ENCODE data around the gene NUP93. TPM values are rescaled to one million over a fixed set of nuclear protein-coding genes. Genes with fewer than 3 reads are reported as not detected.
"Not testable (repeated sequence)": the region's sequence is repeated elsewhere in the genome, so short reads cannot be mapped to it uniquely, and the experiment has no call there.

NUP93 gene
- total RNA-seq, 1 experiment from 2014 or later = 144 TPM

GRCh38 chr16:56884929-56885328 lies 155.0 kb downstream of the NUP93 start:
- H3K9ac ChIP-seq (ENCODE audit: low read length); DNase-seq (ENCODE audit: low read depth, low spot score); intact Hi-C loops (cut with micrococcal nuclease); H3K9me2 ChIP-seq (ENCODE audit: insufficient read depth); CTCF ChIA-PET; H3K79me2 ChIP-seq (ENCODE audit: insufficient read depth, low read length); H3K4me3 ChIP-seq (replicated peaks in 1 of 2; ENCODE audit: low read depth in 1 of 2, low read length in 2 of 2); H3K4me1 ChIP-seq (ENCODE audit: control insufficient read depth in 1 of 2, insufficient read depth in 2 of 2, low read length in 2 of 2); H4K20me1 ChIP-seq (ENCODE audit: insufficient read depth); H2AFZ ChIP-seq (ENCODE audit: low read depth, low read length, poor library complexity, severe bottlenecking); H3K27me3 ChIP-seq (ENCODE audit: insufficient read depth, low read length); ATAC-seq; H3K36me3 ChIP-seq (ENCODE audit: control insufficient read depth in 1 of 2, insufficient read depth in 2 of 2, low read length in 2 of 2); H3K27ac ChIP-seq (ENCODE audit: low read depth, low read length); H3K9me3 ChIP-seq (ENCODE audit: control insufficient read depth in 1 of 2, insufficient read depth in 1 of 2, low read depth in 1 of 2, low read length in 2 of 2); POLR2A ChIA-PET; RAD21 ChIA-PET (ENCODE audit: low non-redundant PET in 1 of 2, low total read pairs in 2 of 2, uncharacterized antibody in 2 of 2, unreplicated experiment in 2 of 2); BruUV-seq (replicated peaks); H3K4me2 ChIP-seq (ENCODE audit: low read length): not testable (repeated sequence)

- no peaks in the 10 kb centered on the region for H3K9me2 ChIP-seq (ENCODE audit: insufficient read depth)
- DNase-seq (ENCODE audit: low read depth, low spot score) (no peak), ATAC-seq (no peak)
- no peak overlapping the region for H2AFZ ChIP-seq (ENCODE audit: low read depth, low read length, poor library complexity, severe bottlenecking)
- H4K20me1 ChIP-seq (ENCODE audit: insufficient read depth) = no peaks in the 10 kb centered on the region
- intact Hi-C loops (cut with micrococcal nuclease) = no loop called here
- no peaks in the 10 kb centered on the region for H3K4me1 ChIP-seq (ENCODE audit: control insufficient read depth in 1 of 2, insufficient read depth in 2 of 2, low read length in 2 of 2)
- H3K79me2 ChIP-seq (ENCODE audit: insufficient read depth, low read length) = no peaks in the 10 kb centered on the region
- POLR2A ChIA-PET = no interaction called here
- H3K36me3 ChIP-seq (ENCODE audit: control insufficient read depth in 1 of 2, insufficient read depth in 2 of 2, low read length in 2 of 2) = no peaks in the 10 kb centered on the region
- CTCF ChIA-PET = no interaction called here
- no peak overlapping the region for H3K4me3 ChIP-seq (replicated peaks in 1 of 2; ENCODE audit: low read depth in 1 of 2, low read length in 2 of 2)
- H3K9ac ChIP-seq (ENCODE audit: low read length) = no peak overlapping the region
- H3K27ac ChIP-seq (ENCODE audit: low read depth, low read length) = no peak overlapping the region
- H3K9me3 ChIP-seq (ENCODE audit: control insufficient read depth in 1 of 2, insufficient read depth in 1 of 2, low read depth in 1 of 2, low read length in 2 of 2) = no peaks in the 10 kb centered on the region
- RAD21 ChIA-PET (ENCODE audit: low non-redundant PET in 1 of 2, low total read pairs in 2 of 2, uncharacterized antibody in 2 of 2, unreplicated experiment in 2 of 2) = no interaction called here
- H3K27me3 ChIP-seq (ENCODE audit: insufficient read depth, low read length) = no peaks in the 10 kb centered on the region
- no peak overlapping the region for H3K4me2 ChIP-seq (ENCODE audit: low read length)
- BruUV-seq (replicated peaks) = no TSS peak
- TF ChIP-seq YY1 (IDR thresholded peaks at IDR 0.05; ENCODE audit: extremely low read depth, insufficient replicate concordance, low read depth, low read length) = no peak
- no peak for TF ChIP-seq CEBPB (IDR thresholded peaks at IDR 0.05; ENCODE audit: low read depth)
- TF ChIP-seq, protein P1, sequence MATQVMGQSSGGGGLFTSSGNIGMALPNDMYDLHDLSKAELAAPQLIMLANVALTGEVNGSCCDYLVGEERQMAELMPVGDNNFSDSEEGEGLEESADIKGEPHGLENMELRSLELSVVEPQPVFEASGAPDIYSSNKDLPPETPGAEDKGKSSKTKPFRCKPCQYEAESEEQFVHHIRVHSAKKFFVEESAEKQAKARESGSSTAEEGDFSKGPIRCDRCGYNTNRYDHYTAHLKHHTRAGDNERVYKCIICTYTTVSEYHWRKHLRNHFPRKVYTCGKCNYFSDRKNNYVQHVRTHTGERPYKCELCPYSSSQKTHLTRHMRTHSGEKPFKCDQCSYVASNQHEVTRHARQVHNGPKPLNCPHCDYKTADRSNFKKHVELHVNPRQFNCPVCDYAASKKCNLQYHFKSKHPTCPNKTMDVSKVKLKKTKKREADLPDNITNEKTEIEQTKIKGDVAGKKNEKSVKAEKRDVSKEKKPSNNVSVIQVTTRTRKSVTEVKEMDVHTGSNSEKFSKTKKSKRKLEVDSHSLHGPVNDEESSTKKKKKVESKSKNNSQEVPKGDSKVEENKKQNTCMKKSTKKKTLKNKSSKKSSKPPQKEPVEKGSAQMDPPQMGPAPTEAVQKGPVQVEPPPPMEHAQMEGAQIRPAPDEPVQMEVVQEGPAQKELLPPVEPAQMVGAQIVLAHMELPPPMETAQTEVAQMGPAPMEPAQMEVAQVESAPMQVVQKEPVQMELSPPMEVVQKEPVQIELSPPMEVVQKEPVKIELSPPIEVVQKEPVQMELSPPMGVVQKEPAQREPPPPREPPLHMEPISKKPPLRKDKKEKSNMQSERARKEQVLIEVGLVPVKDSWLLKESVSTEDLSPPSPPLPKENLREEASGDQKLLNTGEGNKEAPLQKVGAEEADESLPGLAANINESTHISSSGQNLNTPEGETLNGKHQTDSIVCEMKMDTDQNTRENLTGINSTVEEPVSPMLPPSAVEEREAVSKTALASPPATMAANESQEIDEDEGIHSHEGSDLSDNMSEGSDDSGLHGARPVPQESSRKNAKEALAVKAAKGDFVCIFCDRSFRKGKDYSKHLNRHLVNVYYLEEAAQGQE (IDR thresholded peaks at IDR 0.05; ENCODE audit: low read depth) = no peak
- no peak for TF ChIP-seq ZFX (IDR thresholded peaks at IDR 0.05)
- no peak for TF ChIP-seq JUND (IDR thresholded peaks at IDR 0.05)
- no peak for TF ChIP-seq POLR2AphosphoS5 (IDR thresholded peaks at IDR 0.05; ENCODE audit: low read depth, low read length)
- TF ChIP-seq, protein P2, sequence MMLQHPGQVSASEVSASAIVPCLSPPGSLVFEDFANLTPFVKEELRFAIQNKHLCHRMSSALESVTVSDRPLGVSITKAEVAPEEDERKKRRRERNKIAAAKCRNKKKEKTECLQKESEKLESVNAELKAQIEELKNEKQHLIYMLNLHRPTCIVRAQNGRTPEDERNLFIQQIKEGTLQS (IDR thresholded peaks at IDR 0.05) = no peak
- no peak for TF ChIP-seq RAD21 (IDR thresholded peaks at IDR 0.05; ENCODE audit: low read depth)
- TF ChIP-seq EZH2phosphoT487 (IDR thresholded peaks at IDR 0.05; ENCODE audit: borderline replicate concordance) = no peak
- TF ChIP-seq TCF7L2 (IDR thresholded peaks at IDR 0.05; ENCODE audit: borderline replicate concordance, extremely low read depth, insufficient read depth, insufficient read length) = no peak
- no peak for TF ChIP-seq EGR1 (IDR thresholded peaks at IDR 0.05; ENCODE audit: low read depth)
- TF ChIP-seq, protein P3, sequence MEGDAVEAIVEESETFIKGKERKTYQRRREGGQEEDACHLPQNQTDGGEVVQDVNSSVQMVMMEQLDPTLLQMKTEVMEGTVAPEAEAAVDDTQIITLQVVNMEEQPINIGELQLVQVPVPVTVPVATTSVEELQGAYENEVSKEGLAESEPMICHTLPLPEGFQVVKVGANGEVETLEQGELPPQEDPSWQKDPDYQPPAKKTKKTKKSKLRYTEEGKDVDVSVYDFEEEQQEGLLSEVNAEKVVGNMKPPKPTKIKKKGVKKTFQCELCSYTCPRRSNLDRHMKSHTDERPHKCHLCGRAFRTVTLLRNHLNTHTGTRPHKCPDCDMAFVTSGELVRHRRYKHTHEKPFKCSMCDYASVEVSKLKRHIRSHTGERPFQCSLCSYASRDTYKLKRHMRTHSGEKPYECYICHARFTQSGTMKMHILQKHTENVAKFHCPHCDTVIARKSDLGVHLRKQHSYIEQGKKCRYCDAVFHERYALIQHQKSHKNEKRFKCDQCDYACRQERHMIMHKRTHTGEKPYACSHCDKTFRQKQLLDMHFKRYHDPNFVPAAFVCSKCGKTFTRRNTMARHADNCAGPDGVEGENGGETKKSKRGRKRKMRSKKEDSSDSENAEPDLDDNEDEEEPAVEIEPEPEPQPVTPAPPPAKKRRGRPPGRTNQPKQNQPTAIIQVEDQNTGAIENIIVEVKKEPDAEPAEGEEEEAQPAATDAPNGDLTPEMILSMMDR (IDR thresholded peaks at IDR 0.05 in 2 of 3, conservative IDR thresholded peaks at IDR 0.05 in 1 of 3; ENCODE audit: borderline replicate concordance in 1 of 3, insufficient read depth in 1 of 3, low read depth in 2 of 3, low read length in 2 of 3) = no peak
- no peak for TF ChIP-seq CBX3 (IDR thresholded peaks at IDR 0.05; ENCODE audit: low read depth)
- TF ChIP-seq POLR2A (IDR thresholded peaks at IDR 0.05; ENCODE audit: borderline replicate concordance, extremely low read depth, insufficient read depth, insufficient read length) = no peak
Measured at GRCh38 chr16:56885446-56886162, 155.7 kb downstream of the NUP93 start.

Data from HCT116 (cell line).